H7 (cell line): ENCODE data around the gene FAM240B. TPM values are rescaled to one million over a fixed set of nuclear protein-coding genes. Genes with fewer than 3 reads are reported as not detected.

Source experiments
- DNase-seq: peaks from one replicate; pipeline ENCODE4 v3.0.0; 2012
- H3K27me3 ChIP-seq: 2 replicates; pipeline ENCODE4 v1.6.0; 2011; ENCODE audit warnings: mild to moderate bottlenecking, low read length; ENCODE audit not compliant: control insufficient read depth, insufficient read depth
- H3K36me3 ChIP-seq: replicated peaks from 2 replicates; pipeline ENCODE4 v1.5.1; 2011; ENCODE audit warnings: low read length; ENCODE audit not compliant: control insufficient read depth, insufficient read depth
- H3K4me3 ChIP-seq: 2 replicates; pipeline ENCODE4 v1.5.1; 2011; ENCODE audit warnings: low read depth, mild to moderate bottlenecking, control low read depth, low read length, moderate library complexity; ENCODE audit not compliant: insufficient read depth
- total RNA-seq: library from RNA; depleted of rRNA; stranded (reverse); fragments of >200 nt; shearing (Covaris generic); gene quantifications from 2 replicates; pipeline ENCODE4 v1.2.3, GENCODE V29; 2014

Gene FAM240B
- total RNA-seq, 1 experiment from 2014 or later: not detected

GRCh38 chr9:38687992-38688391, 31.9 kb downstream of the FAM240B start:
- DNase-seq: no peak
- Histone ChIP-seq H3K4me3 (no peak overlapping the region), H3K27me3 (no peaks in the 10 kb centered on the region), H3K36me3 (no peaks in the 10 kb centered on the region)

GRCh38 chr9:38687389-38687842, 32.5 kb downstream of the FAM240B start:
- no peaks in the 10 kb centered on the region for H3K36me3 ChIP-seq
- DNase-seq: peak; percentile 47
- no peaks in the 10 kb centered on the region for H3K27me3 ChIP-seq
- H3K4me3 ChIP-seq: no peak overlapping the region

DNA sequence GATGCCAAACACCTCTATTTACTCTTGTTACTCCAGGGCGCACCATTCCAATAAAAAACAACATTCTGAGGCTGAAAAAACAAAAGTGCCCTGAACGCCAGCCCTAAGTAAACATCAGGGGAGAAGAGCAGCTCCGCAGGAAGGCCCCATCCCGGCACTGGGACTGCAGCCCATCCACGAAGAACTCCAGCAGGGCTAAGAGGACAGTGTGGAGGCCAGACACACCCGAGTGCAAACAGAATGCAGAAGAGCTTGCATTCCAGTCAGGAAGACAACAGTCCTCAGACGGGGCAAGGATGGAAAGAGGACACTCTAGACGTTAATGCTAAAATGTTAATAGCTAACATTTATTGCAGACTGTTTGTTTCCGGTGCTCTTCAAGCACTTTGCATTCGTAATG, 33.0 kb downstream of the FAM240B start:
- peak; percentile 52 for DNase-seq
- H3K36me3 ChIP-seq: no peaks in the 10 kb centered on the region
- H3K27me3 ChIP-seq: no peaks in the 10 kb centered on the region
- no peak overlapping the region for H3K4me3 ChIP-seq

DNA sequence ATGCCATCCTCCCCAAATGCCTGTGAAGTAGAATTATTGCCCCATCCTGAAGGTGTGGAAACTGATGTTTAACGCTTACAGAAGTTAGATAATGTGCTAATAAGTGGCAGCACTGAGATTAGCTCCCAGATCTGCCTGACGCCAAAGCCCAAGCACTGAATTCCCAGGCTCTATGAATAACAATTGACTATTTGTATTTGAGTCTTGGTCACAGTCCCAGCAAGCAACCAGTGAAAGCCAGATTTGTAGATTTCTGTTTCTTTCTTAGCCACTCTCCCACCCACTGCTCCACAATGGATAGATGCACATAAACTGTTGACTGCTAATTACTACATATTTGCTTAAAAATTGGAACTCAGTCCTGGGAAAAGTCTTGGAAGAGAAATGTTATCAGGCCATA, 34.4 kb downstream of the FAM240B start:
- H3K36me3 ChIP-seq: no peaks in the 10 kb centered on the region
- no peak overlapping the region for H3K4me3 ChIP-seq
- no peak for DNase-seq
- H3K27me3 ChIP-seq: no peaks in the 10 kb centered on the region

DNA sequence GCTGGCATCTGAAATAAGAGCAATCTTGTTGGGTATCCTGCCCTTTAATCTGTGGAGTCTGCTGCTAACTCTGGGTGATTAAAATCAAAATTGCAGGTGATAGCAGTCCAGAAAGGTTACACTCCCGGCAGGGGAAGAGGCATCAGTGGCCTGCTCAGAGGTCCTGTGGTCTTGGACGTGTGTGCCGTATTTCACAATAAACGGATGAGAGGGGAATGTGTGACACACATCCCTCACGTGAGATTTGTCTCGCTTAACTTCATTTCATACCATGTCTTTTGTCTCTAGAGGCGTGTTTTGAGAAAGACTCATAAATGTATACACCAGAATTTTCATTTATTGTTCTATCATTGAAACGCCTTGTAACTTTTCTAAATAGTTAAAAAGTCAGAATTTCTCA, 36.6 kb downstream of the FAM240B start:
- no peak overlapping the region for H3K4me3 ChIP-seq
- no peaks in the 10 kb centered on the region for H3K36me3 ChIP-seq
- no peaks in the 10 kb centered on the region for H3K27me3 ChIP-seq
- DNase-seq: no peak

DNA sequence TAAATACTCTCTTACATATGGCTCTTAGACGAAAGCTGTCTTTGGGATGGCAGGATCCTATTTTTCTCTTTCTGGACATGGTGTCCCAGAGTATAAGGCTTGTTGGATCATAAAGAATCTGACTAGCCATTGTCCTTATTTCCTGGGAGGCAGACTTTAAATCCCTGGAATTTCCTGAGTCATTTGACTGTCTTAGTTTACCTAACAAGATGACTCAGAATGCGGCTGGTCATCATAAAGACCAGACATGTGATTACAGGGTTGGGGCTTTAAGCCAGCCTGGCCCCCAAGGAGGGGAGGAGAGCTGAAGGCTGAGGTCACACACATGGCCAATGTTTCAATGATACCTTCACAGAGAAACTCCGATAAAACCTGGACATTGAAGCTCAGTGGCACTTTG, 37.2 kb downstream of the FAM240B start:
- no peaks in the 10 kb centered on the region for H3K36me3 ChIP-seq
- no peak overlapping the region for H3K4me3 ChIP-seq
- H3K27me3 ChIP-seq: no peaks in the 10 kb centered on the region
- DNase-seq: peak; percentile 62

DNA sequence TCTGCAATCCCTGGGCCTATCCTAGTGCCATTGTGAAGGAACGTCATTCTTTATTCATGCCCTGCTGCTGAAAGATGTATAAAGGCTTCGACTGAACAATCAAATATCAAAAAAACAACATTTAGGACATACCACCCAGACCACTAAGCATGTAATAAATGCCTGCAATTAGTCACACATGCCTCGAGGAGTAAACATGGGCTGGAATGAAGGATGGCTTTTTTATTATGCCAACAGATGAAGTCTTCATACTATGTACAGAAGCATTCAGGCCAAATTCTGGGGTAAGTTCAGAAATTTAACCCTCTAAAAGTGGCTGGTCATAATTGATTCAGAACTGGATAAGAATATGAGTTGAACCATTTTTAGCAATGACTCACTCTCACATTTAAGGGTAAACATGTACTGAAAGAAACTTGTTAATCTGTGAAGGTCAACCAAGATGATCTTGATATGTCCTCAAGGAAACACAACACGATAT, 38.1 kb downstream of the FAM240B start:
- no peaks in the 10 kb centered on the region; the same call in 1 of the 2 replicates for H3K27me3 ChIP-seq
- no peak overlapping the region for H3K4me3 ChIP-seq
- DNase-seq: no peak
- no peaks in the 10 kb centered on the region for H3K36me3 ChIP-seq

DNA sequence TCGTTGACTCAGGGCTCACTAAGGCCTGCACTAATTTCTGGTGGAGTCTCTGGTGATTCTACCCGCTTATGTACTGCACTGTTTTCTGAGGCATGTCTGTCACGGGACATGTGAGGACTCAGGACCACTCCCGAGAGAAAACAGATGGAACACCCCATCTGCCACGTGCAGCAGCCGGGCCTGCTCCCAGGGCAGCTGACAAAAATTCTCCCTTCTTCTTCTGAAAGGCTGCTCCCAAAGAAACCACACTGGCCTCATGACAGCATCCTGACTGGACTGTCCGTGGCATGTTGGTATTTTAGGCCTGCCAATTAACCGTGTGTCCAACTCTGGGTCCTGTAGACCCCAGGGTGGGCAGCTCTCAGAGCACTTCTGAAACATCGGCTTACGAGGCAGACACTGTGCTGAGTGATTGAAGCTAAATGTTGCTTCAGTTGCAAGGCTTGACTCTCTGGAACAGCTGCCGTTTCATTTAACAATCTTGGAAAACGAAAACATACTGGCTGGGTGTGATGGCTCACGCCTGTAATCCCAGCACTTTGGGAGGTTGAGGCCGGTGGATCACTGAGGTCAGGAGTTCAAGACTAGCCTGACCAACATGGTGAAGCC, 39.0 kb downstream of the FAM240B start:
- Histone ChIP-seq H3K4me3 (no peak overlapping the region), H3K27me3 (no peaks in the 10 kb centered on the region; the same call in none of the 2 replicates), H3K36me3 (no peaks in the 10 kb centered on the region)
- DNase-seq: no peak

DNA sequence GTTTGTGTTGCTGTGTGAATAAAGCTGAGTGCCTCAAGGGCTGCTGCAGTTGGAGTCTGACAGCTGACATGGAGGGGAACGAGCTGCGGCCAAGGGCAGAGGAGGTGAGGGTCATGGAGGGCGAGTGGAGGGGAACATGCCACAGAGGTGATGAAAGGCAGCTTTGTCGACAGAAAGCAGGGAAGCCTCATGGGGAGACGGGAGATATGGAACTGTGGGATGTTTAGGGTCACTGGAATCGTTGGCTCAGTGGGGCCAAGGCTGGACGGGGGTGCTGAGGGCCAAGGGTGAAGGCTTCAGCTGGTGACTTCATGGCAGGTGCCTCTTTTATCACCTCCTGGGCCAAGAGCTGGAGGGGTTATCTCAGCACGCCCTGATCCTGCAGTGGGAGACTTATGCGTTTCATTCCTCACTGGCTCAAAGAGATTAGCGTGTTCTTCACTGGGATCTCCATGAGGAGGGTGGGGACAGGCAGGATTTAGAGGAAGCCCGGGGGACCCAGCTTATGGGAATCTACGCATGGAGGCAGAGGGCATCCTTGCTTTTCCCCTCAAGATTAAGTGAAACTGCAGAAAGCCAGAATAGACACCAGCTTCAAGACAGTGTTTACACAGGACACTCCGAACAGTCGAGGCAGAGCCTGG, 42.2 kb downstream of the FAM240B start:
- Histone ChIP-seq H3K4me3 (no peak overlapping the region), H3K27me3 (no peaks in the 10 kb centered on the region; the same call in none of the 2 replicates), H3K36me3 (no peaks in the 10 kb centered on the region)
- DNase-seq: no peak

GRCh38 chr9:38675831-38676230, 44.1 kb downstream of the FAM240B start:
- DNase-seq: no peak
- H3K36me3 ChIP-seq: no peaks in the 10 kb centered on the region
- H3K27me3 ChIP-seq: no peaks in the 10 kb centered on the region; the same call in none of the 2 replicates
- no peak overlapping the region for H3K4me3 ChIP-seq

DNA sequence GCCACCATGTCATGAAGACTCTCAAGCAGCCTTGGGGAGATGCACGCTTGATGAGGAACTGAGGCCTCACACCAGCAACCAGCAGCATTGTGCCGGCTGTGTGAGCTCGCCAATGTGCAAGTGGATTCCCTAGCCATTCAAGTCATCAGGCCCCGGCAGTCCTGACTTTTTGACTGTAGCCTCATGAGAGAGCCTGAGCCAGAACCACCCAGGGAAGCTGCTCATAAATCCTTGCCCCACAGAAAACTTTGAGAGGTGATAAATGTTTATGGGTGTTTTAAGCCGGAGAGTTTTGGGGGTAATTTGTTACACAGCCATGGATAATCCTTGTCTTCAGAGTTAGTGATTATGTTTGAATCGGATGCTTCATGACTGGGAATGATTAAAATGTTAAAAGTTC, 44.7 kb downstream of the FAM240B start:
- Histone ChIP-seq H3K4me3 (no peak overlapping the region), H3K36me3 (no peaks in the 10 kb centered on the region), H3K27me3 (no peaks in the 10 kb centered on the region; the same call in none of the 2 replicates)
- DNase-seq: no peak

DNA sequence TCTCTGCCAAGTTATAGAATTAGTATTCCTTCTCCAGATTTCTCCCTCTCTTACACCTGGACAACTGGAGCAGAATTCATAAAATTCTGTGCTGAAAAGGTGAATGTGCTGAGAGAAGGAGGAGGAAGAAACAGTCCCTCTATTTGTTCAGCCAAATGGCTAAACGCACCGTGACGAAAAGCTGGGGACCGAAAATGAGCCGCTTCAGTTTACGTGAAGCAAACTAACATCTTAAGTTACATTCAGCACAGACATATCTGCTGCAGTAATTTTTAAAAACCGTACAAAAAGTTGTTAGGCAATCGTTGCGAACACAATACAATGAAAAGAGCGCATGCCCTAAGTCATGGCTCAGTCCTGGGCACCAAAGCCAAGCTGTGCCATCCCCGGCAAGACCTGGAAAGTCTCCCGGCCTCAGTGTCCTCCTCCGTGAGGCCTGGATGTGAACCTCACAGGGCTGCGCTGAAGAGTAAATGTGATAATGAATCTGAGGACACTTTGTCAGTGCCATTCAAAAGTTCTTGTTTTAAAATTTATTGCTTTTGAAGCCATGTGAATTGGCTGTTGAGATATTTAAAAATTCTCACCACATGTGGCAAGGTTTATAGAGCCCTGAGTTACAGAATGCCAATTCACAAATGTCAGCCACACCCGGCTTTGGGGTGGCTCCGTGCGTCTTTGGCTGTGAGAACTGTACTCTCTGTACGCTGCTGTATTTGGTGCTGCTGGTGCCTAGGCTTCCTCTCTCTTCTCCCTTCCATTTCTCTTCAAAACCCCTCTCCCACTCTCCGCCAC, 46.3 kb downstream of the FAM240B start:
- Histone ChIP-seq H3K27me3 (no peaks in the 10 kb centered on the region; the same call in none of the 2 replicates), H3K4me3 (no peak overlapping the region), H3K36me3 (no peaks in the 10 kb centered on the region)
- DNase-seq: no peak

DNA sequence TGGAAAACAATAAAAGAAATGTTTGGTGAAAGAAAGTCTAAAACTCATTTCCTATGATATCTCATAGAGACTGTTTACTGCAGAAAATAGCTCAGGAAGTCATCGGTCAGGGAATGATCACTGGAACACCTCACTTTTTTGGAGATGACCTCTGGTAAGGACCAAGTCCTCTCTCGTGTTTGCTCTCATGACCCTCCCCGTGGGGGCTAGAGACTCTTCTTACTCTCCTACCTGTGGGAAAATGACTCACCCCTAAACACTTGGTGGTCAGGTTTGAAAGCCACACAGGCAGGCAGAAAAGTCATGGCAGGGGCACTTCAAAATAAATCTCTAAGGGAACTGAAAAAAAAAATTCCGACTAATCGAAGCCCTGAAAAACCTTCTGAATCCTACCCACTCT, 48.2 kb downstream of the FAM240B start:
- no peak overlapping the region for H3K4me3 ChIP-seq
- H3K36me3 ChIP-seq: no peaks in the 10 kb centered on the region
- peak; percentile 39 for DNase-seq
- H3K27me3 ChIP-seq: no peaks in the 10 kb centered on the region; the same call in 1 of the 2 replicates

DNA sequence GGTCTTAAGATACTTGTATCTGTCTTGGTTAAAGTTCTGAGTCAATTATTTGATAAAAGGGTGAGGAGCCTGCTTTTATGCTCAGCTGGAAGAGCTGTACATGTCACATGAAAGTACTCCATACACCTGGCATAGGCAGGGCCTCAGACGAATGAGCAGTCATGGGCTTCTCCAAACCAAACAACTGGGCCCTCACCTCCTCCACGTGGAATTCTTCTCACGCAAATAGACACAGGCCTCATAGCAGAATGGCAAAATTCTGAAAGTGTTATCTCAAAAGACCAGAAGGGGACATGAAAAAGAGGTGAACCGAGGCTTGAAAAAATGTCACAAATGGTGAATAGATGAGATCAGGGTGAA, 48.6 kb downstream of the FAM240B start:
- Histone ChIP-seq H3K27me3 (no peaks in the 10 kb centered on the region; the same call in 1 of the 2 replicates), H3K36me3 (no peaks in the 10 kb centered on the region), H3K4me3 (no peak overlapping the region)
- no peak for DNase-seq
